Parietal lobe (tissue), 1 donor: Measurements from ENCODE around the gene ATP1A4. TPM values are rescaled to one million over a fixed set of nuclear protein-coding genes. Genes with fewer than 3 reads are reported as not detected.

Experiments used
- total RNA-seq: library from RNA; depleted of rRNA; stranded (reverse); fragments of >200 nt; gene quantifications from one replicate; pipeline ENCODE4 v1.2.3, GENCODE V29; 2014

ATP1A4 gene
- 0.31 TPM for total RNA-seq

GRCh38 chr1:160151303-160151702 is at the start of gene ATP1A4:
ATP1A4 (plus strand) TSS chr1:160151603; CDS start chr1:160152041, 438 bp downstream.

GRCh38 chr1:160115545-160116282 is 35.7 kb upstream of the ATP1A4 start, which contains the start of gene ATP1A2:
ATP1A2 (plus strand) TSS chr1:160115759; CDS start chr1:160115862, 103 bp downstream.

GRCh38 chr1:160189649-160190625 is 38.5 kb downstream of the ATP1A4 start, which contains the start of gene CASQ1:
CASQ1 (plus strand) TSS chr1:160190575; CDS start chr1:160190752, 177 bp downstream.

GRCh38 chr1:160205242-160206035 is 54.0 kb downstream of the ATP1A4 start, which contains the start of gene PEA15:
PEA15 (plus strand) TSS chr1:160205384; CDS start chr1:160211545, 6,161 bp downstream.

Other genes with a start within 250 kb of the ATP1A4 start
- gene TAGLN2, start 226.1 kb upstream of the ATP1A4 start, total RNA-seq = 16.9 TPM
- 10.6 TPM for gene IGSF9, start 206.0 kb upstream of the ATP1A4 start, total RNA-seq
- not detected for gene SLAMF9, start 197.4 kb upstream of the ATP1A4 start, total RNA-seq
- gene PIGM, start 119.6 kb upstream of the ATP1A4 start, total RNA-seq = 9.7 TPM
- 3.4 TPM for gene KCNJ10, start 81.4 kb upstream of the ATP1A4 start, total RNA-seq
- gene KCNJ9, start 70.1 kb upstream of the ATP1A4 start, total RNA-seq = 14.7 TPM
- gene IGSF8, start 53.0 kb upstream of the ATP1A4 start, total RNA-seq = 54.8 TPM
- gene ATP1A2, start 35.8 kb upstream of the ATP1A4 start, total RNA-seq = 61.7 TPM
- 1.9 TPM for gene CASQ1, start 39.0 kb downstream of the ATP1A4 start, total RNA-seq
- gene PEA15, start 53.8 kb downstream of the ATP1A4 start, total RNA-seq = 146 TPM
- gene DCAF8, start 110.9 kb downstream of the ATP1A4 start, total RNA-seq = 153 TPM
- gene PEX19, start 133.5 kb downstream of the ATP1A4 start, total RNA-seq = 36.3 TPM
- 182 TPM for gene COPA, start 191.6 kb downstream of the ATP1A4 start, total RNA-seq
- gene NCSTN, start 191.8 kb downstream of the ATP1A4 start, total RNA-seq = 47.9 TPM
- gene NHLH1, start 215.5 kb downstream of the ATP1A4 start, total RNA-seq = 2.2 TPM
- gene VANGL2, start 249.0 kb downstream of the ATP1A4 start, total RNA-seq = 27.5 TPM